ENCODE results near the gene GOLT1B.

The GOLT1B gene

DNA sequence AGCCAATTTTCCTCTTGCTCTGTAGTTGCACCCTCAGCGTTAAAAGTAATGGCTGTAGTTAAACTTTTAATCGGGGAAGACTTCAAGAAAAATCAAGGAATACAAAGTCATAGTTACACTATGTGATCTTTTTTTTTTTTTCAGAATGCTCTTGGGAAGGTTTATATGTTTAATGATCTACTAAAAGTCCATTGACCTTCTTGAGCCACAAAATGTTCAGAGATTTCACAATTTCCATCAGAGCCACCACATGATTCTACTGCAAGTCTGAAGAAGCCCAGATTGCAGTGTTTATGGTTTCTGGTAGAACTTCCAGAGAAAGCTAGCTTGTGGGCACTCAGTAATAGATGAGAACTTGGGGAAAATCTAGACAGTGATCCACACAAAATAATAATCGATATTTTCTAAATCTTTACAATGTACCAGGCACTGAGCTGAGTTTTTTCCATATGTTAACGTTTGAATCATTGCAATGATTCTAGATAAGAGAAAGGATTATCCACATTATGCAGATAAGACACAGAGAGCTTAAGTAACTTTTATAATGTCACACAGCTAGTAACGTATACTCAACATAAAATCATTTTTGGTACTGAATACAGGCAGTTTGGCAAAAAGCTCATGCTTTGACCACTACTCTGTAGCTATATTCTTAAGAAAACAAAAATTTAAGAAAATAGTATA, 64.8 kb downstream of the GOLT1B start:
- DNase-seq (ENCODE audit: low read depth in 2 of 2), result no peak

DNA sequence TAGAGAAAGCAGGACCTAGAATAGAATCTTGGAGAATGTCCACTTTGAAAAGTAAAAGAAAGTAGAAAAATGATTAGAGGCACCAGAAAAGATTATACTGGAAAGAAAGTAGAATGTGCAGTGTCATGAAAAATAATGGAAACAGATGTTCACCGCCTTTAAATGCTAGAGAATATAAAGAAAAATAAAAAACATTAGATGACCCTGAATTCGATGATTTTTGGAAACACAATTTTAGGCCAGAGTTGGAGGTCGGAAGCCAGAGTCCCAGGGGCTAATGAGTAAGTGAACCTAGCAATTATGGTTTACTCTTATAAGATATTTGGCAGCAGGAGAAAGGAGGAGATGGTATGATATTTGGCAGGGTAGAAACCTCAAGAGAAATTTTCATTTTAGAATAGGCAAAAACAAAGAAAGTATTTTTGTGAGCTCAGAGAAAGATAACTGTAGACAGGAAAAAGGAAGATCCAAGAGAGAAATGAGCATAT, 65.4 kb downstream of the GOLT1B start:
- no peak for DNase-seq (ENCODE audit: low read depth in 2 of 2)

All from stimulated activated CD8-positive, alpha-beta memory T cell treated with anti-CD3 and anti-CD28 coated beads, Interleukin-2, amount 100 ng/mL, for 48 hours (primary cell).